DND-41 (cell line): Measurements from ENCODE around the gene EPB41.

Experiments used
- EZH2 ChIP-seq: IDR thresholded peaks from 3 replicates; pipeline ENCODE4 v1.6.1; 2012; ENCODE audit warnings: borderline replicate concordance, low read depth, mild to moderate bottlenecking, moderate library complexity, low read length, inconsistent platforms; ENCODE audit not compliant: severe bottlenecking
- TF ChIP-seq, protein P1 (sequence below): IDR thresholded peaks from 2 replicates; pipeline ENCODE4 v1.5.1; 2012; ENCODE audit warnings: borderline replicate concordance, low read length, moderate library complexity, mild to moderate bottlenecking; ENCODE audit not compliant: poor library complexity, severe bottlenecking; ENCODE audit errors: extremely low read depth

GRCh38 chr1:29002792-29003191 lies 88.4 kb downstream of the EPB41 start:
- TF ChIP-seq, protein P1, sequence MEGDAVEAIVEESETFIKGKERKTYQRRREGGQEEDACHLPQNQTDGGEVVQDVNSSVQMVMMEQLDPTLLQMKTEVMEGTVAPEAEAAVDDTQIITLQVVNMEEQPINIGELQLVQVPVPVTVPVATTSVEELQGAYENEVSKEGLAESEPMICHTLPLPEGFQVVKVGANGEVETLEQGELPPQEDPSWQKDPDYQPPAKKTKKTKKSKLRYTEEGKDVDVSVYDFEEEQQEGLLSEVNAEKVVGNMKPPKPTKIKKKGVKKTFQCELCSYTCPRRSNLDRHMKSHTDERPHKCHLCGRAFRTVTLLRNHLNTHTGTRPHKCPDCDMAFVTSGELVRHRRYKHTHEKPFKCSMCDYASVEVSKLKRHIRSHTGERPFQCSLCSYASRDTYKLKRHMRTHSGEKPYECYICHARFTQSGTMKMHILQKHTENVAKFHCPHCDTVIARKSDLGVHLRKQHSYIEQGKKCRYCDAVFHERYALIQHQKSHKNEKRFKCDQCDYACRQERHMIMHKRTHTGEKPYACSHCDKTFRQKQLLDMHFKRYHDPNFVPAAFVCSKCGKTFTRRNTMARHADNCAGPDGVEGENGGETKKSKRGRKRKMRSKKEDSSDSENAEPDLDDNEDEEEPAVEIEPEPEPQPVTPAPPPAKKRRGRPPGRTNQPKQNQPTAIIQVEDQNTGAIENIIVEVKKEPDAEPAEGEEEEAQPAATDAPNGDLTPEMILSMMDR: no peak
- no peak for TF ChIP-seq EZH2
